GOT3 (cell line): ENCODE results near the gene ZCCHC2.

Experiments used
- DNase-seq: peaks from one replicate; lab custom pipeline; 2025; ENCODE audit warnings: mixed read lengths; lab: John Stamatoyannopoulos, UW

ZCCHC2 gene

DNA sequence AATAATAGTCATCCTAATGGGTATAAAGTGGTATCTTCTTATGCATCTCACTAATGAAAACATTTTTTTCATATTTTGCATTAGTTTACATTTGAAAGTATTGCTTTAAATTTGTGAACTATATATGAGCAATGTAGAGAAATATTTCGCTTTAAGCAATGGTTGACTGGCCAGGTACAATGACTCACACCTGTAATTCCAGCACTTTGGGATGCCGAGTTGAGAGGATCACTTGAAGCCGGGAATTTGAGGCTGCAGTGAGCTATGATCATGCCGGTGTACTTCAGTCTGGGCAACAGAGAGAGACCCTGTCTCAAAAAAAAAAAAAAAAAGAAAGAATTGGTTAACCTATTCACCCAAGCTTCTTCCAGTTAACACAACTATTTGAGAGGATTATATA, 15.1 kb downstream of the ZCCHC2 start:
- no peak for DNase-seq

DNA sequence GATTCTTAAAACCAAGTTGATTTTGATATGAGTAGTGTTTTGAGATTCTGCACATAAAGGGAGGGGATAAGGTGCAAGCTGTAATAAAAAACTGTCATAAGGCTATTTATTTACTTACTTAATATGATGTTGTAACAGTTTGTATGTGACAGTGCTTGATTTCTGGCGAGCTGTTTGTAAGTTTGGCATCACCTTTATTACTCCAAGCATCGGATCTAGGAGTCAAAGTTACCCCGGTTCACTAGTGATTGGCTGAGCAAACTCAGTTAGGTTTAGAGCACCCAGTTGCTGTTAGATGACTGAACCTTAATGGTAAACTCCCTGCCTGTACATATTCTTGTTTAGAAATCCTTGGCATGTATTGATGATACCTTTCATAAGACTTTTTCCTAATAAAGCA, 16.1 kb downstream of the ZCCHC2 start:
- no peak for DNase-seq

DNA sequence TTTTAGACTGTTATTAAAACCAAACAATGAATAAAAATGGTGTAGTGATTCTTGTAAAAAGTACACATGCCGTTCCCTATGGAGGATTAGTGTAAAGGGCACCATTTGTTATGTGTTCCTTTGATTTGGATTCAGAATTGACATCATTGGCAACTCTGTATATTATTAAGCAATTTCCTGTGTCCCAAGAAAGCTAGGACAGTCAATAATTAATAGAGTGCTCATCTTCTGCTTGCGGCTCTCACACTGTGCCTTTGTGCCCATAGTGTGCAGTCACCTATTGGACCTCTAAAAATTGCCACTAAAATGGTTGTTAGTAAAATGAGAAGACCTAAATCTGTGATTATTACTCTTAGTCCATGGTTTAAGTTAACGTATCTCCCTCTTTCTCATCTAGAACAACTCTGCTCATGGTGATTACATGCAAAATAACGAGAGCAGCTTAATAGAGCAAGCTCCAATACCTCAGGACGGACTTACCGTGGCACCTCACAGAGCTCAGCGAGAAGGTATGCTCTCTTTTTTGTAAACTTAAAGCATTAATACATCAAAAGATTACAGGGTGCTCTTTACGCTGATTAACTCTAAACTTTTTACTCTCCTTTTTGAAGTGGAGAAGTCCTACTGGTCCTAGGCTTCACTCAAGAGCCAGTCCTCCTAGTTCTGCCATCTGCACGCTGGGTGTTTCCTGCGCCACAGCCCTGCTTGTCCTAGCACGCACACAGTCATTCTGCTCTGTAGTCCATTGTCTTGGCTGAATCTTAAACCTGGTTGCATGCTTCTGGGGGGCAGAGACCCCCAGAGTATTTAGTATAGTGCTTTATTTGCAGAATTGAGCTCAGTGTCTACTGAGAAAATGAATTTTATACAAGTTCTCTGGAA, 16.7 kb downstream of the ZCCHC2 start:
- DNase-seq, result no peak

DNA sequence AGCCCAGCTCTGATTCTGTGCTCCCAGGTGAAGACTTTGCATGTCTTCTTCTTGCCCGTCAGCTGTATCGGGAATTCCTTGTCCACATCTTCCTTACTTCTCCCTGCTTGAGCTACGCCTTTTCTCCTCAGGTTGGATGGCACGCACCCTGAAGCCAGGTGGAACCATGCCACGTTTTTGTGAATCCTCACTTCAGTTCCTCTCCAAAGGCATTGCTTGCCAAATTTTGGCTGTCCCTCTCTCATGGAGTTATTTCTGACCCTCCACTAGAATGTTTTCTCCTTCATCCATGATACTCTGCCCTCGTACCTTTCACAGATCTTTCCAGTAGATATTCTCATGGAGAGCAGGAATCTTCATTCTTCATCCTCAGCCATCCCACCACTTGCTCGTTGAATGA, 20.2 kb downstream of the ZCCHC2 start:
- DNase-seq, result no peak

DNA sequence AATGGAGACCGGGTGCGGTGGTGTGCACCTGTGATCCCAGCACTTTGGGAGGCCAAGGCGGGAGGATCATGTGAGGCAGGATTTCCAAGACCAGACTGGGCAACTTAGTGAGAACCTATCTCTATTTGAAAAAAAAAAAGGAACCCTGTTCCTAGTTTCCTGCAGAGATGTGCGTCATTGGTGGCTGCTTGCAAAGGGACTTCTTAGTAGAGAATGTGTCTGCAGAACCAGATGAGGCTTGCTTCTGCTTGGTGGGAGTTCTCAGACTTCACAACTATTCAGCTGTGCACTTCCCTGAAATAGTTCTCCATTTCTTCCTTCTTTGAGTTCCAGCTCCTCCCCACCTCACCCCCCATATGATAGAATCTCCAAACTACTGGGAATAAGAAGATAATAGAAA, 22.3 kb downstream of the ZCCHC2 start:
- DNase-seq, result no peak

DNA sequence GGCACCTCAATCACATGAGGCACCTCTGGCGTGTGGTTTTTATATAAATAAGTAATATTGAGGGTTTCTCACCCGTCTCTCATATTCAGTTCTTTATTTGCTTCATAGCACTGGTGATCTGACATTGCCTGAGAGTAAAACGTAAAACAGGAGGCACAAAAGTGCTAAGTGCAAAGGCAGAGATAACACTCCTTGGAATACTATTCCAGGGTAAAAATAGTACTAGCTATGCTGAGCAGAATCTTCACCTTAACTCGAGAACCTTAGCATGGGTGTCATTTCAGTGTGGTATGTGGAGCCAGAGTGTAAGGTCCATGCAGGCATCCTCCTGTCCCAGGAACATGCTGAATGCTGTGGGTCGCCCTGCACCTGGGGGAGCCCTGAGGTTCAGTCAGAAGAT, 26.9 kb downstream of the ZCCHC2 start:
- DNase-seq, result no peak

DNA sequence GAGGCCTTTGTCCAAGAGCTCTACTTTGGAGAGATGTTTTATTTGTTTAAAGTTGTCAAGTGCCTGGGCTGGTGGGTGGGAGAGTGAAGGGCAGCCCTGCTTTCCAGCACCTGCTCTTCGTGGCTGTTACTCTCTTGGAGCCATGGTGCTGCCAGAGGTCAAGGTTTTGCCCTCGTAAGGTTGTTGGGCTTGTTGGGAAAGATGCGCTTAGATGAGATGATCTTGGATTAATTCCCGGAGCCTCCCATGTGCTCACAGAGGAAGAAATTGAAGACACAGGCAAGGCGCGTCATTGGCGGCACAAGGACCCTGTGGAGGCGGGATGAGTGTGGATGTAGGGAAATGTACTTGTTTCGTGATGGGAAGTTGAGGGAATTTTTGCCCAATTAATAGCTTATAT, 27.9 kb downstream of the ZCCHC2 start:
- DNase-seq, result no peak

DNA sequence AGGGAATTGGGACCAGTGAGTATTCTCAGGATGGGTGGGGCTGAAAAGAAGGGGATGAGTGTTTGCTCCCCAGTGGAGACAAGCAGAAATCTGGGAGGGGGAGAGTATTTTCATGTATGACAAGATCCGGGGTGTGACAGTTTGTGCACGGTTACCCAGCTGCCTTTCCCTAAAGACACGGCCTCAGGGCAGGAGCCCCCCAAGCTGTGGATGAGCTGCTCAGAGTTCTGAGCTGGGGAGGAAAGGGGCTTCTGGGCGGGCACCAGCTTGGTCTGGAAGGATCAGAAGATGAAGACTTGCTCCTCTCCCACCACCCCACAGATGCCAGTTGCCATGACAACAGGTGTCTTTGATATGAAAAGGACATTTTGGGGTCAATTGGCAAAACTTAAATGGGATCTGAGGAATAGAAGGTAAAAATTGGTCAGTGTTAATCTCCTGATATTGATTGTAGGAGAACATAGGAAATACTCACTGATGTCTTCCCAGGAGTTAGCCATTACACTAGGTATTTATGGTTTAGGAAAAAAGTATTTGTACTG, 29.2 kb downstream of the ZCCHC2 start:
- no peak for DNase-seq

DNA sequence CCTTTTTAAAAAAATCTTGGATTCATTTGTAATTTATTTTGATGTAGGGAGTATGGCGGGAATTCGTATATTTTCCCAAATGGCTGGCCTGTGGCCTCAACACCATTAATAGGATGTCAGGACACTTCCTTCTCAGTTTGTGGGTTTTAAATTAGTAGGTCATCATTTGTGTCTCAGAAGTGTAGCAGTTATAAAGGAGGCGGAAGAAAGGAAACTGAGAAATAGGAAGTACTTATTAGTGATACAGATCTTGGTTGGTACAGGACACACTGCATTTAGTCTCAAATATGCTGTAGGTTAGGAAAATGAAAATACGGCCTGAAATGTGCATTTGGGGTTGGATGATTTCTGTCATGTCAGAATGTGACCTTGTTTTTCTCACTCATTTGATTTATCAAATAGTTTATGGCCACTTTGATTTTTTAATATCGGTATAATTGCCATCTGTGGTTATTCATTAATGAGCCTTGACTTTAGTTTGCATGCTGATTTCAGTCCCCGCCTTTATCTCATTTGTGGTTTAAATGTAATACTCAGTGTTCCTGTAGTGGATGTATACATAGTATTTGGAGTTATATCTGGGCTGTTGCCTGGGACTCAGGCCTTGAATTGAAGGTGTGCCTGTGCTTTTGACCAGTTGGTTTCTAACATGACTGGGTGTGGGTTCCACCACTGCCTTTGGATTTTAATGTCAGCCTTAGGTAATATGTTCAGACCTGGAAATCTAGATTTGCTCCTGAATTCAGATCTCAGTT, 31.4 kb downstream of the ZCCHC2 start:
- no peak for DNase-seq

DNA sequence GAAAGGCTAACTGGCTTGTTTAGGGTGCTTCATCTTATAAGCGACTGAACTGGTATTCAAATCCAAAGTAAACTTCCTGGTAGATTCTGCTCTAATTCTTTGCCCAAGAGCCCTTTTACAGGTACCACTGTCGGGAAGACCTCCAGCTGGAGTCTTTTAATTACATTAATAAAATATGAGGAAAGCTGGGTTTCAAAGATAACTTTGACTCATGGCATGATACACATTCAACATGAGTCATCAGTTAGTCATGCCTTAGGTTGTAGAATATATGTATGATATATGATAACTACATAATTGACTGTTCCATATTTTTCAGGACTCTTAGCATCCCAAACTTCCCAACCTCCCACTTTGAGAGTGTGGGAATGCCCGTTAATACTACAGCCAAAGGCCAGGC, 32.3 kb downstream of the ZCCHC2 start:
- DNase-seq, result no peak

DNA sequence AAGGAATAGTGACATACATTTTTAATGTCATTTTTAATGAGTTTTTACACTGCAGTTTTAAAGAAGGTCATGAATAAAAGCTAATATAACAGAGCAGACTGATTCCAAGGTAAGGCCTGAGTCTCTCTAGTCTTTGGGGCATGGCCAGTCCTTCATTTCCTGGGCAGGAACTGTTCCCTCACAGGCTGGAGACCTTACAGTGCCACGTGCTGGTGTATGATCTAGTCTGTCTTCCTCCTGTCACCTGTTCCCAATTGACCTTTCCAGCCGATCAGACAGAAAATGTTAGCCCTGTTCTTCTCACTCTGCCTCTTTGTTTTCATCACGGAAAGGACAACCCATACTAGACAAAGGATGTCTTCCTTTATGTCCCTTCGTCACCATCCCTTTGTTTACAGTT, 33.6 kb downstream of the ZCCHC2 start:
- no peak for DNase-seq

DNA sequence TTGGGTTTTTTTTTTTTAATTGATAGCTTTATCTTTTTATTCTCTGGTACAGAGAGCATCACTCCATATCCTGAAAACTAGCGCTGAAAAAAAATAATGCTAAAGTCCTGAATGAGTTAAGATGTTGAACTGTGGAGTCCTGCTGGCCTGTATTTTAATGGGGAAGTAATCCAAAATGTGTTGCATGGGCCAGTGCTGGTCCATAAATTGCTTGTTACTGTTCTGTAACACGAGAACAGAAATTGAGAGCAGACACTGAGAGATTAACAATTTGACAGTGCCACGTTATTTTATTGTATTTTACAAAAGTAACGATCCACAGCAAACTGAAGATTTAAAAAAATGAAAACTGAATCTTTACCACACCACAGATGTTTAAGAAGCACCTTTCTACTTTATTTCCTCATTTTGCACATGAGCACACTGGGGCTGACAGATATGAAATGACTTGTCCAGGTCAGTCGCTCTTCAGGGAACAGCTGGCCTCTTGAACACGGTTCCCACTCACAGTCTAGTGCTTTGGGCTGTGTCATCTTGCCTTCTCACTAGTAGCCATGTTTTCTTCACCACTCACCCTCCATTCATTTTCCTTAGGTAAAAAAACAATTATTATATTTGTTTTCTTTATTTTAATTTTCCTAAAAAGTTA, 35.3 kb downstream of the ZCCHC2 start:
- no peak for DNase-seq

DNA sequence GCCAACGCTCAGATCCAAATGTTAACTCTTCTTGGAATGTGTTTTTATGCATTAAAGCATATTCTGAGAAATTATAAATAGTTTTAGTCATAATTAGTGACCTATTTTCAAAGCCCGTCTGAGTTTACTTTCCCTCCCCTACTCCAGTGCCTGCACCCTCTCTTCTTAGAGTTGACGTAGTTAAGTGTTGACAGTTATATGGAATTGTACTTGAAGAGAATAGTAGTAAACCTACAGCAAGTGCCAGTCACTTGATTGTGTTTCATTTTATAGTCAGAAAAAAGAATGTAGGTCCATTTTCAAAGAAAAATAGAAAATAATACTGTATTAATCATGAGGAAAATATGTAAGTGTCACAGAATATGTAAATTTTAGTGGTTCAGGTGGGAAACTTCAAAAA, 41.2 kb downstream of the ZCCHC2 start:
- DNase-seq, result no peak

DNA sequence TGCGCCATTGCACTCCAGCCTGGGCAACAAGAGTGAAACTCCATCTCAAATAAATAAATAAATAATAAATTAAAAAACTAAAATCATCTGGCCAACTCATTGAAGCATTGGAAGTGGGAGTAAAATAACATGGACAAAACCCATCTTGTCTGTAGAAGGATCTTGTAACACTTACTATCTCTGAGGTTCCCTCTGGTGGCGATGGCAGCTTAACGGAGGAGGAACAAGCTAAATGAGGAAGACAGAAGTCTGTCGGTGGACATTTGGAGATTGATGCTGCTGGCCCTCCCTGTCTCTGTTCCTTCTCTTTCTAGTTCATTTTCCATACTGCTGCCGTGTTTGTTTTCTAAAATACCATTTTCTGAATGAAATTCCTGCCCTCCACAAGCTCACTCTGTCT, 43.4 kb downstream of the ZCCHC2 start:
- no peak for DNase-seq

DNA sequence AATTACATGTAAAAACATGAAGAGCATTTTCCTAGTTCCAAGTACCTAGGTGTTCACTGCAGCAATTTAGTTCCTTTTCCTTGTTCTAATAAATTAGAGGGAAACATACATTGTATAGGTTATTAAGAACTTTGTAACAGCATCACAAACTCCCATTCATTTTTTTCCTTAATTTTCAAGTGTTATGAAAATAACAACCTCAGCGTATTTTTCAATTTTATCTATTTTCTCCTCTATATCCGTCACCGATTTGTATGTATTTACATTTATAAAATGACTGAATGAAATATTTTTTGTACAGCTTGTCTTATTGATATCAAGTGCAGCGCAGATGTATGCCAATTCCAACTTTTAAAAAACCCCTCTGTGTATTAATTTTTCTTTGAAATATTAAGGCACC, 44.0 kb downstream of the ZCCHC2 start:
- DNase-seq, result no peak

DNA sequence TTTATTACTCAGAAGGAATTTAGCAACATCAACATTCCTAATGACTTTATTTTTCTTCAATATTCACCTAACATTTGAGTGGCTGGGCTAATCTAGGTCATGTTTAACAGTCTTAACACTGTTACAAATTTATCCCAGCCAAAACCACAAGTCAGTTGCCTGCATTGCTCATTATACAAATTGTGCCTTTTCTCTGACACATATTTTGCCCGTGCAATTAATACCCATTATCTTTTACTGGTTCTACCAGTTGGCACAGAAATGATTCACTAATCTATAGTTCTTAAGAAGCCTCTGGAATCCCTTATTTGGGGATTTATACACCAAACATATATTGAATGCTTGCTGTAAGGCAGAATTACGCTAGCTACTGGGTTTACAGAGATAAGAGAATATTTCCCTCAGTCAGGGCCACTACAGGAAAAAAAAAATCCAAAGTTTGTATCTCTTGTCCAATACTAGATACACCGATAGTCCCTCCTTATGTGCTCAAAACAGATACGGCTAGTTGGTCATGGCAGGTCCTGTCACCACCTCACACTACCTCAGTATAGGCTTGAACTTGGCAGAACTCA, 46.3 kb downstream of the ZCCHC2 start:
- DNase-seq, result no peak

DNA sequence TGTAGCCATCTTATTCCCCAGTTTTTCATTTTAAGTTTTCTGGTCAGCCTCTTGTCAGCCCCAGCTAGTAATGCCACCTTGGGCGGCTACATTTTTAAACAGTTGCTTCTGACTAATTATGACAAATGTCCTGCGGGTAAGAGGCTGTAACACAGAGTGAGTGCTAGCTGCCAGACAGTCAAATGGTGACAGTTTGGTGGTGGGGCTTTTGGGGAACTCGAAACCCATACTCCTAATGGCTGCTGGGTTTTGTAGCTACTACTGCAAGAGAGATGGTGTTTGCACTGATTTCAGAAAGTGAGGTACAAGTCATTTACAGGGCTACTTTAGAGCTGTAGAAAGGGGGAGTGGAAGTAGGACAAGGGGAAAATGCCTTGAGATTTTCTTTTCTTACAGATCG, 48.2 kb downstream of the ZCCHC2 start:
- DNase-seq, result no peak

DNA sequence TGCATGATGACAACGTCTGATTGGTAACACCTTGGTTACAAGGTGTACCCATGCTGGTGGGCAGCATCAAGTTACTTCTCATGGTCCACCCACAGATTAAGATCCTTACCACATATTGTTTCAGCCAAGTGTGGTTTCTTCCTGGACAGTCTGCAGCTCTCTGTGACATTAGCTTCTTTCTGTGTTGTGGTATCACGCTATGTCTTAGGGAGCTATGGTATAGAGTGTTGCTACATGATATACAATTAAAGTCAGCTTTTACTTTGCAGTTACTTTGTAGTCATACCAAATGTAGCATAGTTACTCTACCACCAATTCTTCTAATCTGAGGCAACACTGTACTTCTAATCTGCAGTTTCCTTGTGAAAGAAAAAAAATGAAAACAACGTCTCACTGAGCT, 48.8 kb downstream of the ZCCHC2 start:
- no peak for DNase-seq

DNA sequence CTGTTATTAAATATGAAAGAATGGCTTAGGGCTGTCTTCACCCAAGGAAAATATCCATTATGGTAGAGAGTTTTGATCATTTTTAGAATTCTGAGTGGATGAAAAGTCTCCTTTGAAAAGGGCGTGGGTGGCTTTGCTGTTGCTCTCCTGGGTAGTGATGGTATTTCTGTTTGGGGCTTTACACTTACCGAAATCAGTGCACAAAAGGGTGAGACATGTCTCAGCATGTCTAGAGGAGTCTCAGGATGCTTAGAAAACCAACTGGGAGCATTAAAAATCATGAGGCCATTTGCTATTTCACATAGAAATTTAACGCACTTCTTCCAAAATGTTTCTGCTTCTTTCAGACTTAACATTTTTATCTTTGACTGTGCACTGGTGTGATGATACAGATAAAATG, 49.6 kb downstream of the ZCCHC2 start:
- DNase-seq, result no peak

DNA sequence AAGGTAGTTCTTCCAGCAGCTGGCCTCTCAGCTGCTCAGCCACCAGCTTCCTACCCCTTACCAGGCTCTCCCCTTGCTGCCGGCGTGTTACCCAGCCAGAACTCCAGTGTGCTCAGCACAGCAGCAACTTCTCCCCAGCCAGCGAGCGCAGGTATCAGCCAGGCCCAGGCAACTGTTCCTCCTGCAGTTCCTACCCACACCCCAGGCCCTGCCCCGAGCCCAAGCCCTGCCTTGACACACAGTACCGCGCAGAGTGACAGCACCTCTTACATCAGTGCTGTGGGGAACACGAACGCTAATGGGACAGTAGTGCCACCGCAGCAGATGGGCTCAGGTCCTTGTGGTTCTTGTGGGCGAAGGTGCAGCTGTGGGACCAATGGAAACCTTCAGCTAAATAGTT, 52.0 kb downstream of the ZCCHC2 start:
- DNase-seq, result no peak

DNA sequence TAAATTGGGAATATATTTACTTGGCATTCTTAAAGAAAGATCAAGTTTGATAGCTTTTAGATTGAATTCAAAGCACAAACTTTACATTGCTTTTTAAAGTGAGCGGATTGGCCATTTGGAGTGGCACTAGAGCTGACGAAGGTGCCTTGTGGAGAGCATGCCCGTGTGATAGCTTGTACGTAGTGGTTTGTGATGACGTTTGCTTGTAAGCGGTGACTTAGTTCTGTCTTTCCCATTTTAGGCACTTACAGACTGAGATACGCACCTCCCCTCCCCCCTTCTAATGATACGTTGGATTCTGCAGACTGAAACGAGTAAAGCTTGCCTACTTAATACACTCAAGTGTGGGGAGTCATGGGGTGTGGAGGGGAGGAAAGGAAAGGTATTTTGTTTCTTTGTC, 53.4 kb downstream of the ZCCHC2 start:
- DNase-seq, result no peak

DNA sequence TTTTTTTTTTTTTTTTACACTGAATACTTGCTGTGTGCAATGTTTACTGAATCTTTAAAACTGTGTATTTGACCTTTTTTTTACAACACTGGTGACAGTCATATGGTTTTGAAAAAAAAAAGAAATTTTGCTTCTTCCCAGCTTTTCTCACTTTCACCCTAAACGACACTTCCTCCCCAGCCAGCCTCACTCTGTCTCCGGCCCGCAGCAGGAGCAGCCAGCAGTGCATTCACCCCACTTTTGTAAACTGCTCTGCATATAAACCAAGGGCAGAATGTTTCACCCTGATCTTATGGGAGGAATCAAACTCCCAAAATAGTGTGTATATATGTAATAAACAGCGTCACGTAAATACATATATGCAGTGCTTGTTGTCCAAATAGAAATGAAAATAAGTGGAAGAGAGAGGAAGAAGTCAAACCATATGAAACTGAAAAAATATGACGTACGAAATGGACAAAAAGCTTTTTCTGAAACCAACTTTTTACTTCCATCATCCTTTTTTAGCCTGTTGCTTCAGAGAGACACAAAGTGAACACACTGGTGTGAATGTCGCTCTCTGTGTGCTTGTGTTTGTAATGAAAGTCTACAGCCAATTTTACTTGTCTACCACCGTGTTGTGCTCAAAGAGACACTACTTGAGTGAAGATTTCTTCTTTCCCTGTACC, 54.2 kb downstream of the ZCCHC2 start:
- DNase-seq, result no peak
